ENCODE measurements around the gene KPNB1.
A peak's percentile ranks its signal among the peaks of the same experiment; 100 is the strongest.

The KPNB1 gene

DNA sequence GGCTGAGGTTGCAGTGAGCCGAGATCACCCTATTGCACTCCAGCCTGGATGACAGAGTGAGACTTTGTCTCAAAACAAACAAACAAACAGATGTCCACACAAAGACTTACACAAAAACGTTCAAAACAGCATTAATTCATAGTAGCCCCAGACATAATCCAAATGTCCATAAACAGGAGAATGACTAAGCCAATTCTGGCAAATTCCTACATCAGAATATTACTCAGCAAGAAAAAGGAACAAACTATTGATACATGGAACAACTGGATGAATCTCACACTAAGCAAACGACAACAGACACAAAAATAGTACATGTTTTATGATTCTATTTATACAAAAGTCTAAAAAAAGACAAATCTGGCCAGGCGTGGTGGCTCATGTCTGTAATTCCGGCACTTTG, 10.8 kb upstream of the KPNB1 start:
- no peak for DNase-seq

GRCh38 chr17:47640076-47640475, 9.6 kb upstream of the KPNB1 start:
- DNase-seq = no peak

- DNase-seq = no peak
These were observed 8.5 kb upstream of the KPNB1 start for GRCh38 chr17:47641202-47641601.

GRCh38 chr17:47643116-47643515, 6.6 kb upstream of the KPNB1 start:
- no peak for DNase-seq

DNA sequence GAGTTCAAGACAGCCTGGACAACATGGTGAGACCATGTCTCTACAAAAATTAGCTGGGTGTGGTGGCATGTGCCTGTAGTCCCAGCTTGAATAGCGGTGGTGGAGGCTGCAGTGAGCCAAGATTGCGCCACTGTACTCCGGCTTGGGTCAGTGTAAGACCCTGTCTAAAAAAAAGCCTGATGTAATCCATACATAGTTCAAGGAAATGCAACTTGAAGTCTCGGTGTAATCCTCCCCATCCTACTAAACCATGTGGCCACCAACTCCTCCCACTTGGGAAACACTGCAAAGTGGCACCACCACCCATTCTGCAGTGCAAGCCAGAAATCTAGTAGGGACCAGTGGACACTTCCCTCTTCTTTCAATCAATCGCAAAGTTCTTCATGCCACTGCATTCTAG, 5.4 kb upstream of the KPNB1 start:
- no peak for DNase-seq

DNA sequence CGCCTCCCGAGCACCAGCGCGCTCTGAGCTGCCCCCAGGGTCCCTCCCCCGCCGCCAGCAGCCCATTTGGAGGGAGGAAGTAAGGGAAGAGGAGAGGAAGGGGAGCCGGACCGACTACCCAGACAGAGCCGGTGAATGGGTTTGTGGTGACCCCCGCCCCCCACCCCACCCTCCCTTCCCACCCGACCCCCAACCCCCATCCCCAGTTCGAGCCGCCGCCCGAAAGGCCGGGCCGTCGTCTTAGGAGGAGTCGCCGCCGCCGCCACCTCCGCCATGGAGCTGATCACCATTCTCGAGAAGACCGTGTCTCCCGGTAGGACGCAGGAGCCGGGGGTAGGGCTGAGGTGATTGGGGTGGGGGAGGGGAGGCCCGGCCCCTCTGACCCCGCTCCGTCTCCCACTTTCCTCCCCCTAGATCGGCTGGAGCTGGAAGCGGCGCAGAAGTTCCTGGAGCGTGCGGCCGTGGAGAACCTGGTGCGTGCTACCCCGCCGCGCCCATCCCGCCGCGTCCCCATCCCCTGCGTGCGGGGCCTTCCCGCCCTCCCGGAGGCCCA, 329 bp downstream of the KPNB1 start:
- DNase-seq = peak; percentile 57

DNA sequence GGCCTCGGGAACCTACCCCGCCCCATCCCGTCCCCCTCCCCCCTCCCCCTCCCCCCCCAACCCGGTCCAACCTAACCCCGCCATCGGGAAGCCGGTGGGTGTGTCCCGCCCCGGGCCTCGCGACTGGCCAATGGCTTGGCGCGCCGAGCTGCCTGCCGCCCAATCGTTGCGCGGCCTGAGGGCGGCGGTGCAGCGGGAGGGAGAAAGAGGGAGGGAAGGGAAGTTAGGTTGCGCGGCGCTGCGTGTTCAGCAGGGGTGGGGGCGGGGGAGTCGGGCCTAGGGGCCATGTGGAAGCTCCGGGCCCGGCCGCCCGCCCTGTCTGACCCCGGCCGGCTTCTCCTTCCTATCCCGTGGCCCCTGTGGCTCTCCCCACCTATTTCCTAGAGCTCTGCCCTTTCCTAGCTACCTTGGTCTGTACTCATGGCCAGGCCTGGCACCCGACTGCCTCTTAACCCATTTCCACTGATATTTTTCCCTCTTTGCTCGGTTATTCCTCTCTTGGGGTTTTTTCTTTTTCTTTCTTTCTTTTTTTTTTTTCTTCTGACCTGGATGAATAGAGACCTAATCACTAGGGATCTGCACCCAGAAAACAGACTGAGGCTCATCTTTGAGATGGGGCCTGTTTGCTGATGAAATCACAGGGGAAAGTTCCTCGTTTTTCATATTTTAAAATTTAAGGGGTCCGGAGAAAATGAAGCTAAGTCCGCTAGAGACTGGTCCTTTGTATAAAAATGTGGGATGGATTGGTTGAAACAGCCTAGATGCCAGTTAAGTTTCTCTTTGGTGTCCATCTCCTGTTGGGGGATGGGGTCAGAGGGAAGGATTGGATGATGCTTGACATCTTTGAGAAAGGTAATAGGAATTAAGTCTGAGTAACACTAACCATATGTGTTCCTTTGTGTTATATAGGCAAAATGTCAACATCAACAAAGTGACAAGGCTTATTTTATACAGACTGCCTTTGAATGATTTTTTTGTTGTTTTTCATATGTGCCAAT, 1.1 kb downstream of the KPNB1 start:
- DNase-seq = peak; percentile 93

GRCh38 chr17:47651704-47652103, 2.0 kb downstream of the KPNB1 start:
- DNase-seq = no peak

- DNase-seq = no peak
These were observed 2.9 kb downstream of the KPNB1 start for GRCh38 chr17:47652570-47652969.

DNA sequence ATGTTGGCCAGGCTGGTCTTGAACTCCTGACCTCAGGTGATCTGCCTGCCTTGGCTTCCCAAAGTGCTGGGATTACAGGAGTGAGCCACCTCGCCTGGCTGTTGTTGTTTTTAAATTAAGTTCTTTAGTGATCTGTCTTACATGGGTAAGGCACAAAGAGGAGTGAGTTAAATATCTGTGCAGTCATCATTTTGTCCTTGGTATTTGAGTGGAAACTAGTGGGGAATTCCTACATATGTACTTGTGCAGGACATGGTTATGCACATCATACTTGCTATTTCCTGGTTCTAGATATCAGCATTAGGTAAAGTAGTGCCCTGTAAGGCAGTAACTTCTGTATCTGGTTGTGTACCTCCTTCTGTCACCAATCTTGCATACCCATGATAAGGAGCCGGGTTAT, 3.7 kb downstream of the KPNB1 start:
- DNase-seq = no peak

DNA sequence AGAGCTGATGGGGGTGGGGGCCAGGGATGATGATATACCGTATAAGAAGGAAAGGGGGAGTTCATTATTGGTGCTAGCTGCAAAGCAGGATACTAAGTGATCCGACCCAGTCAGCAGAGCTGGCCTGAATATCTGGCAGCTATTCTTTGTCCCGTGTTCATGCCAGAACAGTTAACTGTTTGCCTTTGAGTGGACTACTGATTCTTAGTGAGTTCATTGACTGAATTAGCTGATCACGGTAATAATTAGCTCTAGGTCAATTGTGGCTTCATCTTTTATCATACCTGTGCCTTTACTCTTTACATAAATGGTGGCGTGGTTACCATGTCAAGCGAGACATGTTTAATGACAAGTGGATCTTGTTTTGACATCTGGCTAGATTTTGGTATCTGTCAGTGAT, 5.3 kb downstream of the KPNB1 start:
- no peak for DNase-seq

DNA sequence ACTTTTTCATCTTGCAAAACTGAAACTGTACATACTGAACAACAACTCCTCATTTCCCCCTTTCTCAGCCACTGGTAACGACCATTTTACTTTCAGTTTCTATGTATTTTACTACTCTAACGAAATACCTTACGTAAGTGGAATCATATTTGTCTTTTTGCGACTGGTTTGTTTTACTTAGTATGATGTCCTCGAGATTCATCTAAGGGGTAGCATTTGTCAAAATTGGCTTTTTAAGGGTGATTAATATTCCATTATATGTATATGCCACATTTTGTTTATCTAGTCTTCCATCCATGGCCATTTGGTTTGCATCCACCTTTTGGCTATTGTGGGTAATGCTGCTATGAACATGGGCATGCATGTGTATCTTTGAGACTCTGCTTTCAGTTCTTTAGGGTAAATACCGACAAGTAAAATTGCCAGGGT, 10.4 kb downstream of the KPNB1 start:
- no peak for DNase-seq

GRCh38 chr17:47663912-47664623, 14.3 kb downstream of the KPNB1 start:
- DNase-seq = peak; percentile 61

- DNase-seq = no peak
These were observed 14.9 kb downstream of the KPNB1 start for GRCh38 chr17:47664624-47664941.

DNA sequence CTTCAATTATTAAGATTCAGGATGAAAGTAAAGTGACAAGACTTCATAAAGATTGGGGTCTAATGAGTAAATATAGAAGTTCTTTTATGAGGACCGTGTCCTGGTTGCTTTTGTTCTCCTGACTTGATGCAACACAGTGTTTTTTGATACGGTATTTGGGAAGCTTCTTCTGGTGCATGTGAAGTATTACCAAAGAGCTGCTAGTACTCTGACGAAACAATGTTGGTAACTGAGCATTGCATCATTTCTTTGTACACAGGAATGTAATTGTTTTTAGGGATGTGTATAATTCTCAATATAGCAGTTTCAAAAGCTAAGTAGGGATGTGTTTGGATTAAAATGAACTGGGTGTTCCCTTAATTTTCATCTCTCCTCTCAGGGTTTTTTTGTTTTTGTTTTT, 15.9 kb downstream of the KPNB1 start:
- DNase-seq = no peak

GRCh38 chr17:47669081-47669480, 19.4 kb downstream of the KPNB1 start:
- no peak for DNase-seq

GRCh38 chr17:47670064-47670463, 20.3 kb downstream of the KPNB1 start:
- no peak for DNase-seq

DNA sequence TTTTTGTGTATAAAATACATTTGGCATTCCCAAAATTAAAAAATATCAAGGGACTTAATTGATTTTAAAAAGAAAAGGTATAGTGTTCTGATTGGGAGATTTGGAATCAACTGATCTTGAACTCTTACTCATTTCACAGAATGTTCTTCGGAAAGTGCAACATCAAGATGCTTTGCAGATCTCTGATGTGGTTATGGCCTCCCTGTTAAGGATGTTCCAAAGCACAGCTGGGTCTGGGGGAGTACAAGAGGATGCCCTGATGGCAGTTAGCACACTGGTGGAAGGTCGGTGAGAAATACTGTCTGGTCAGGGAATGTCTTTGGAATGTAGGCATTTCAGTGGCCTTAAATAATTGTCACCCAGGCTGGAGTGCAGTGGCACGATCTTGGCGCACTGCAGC, 24.8 kb downstream of the KPNB1 start:
- no peak for DNase-seq

GRCh38 chr17:47675380-47676198, 25.9 kb downstream of the KPNB1 start:
- DNase-seq = no peak

- DNase-seq = no peak
These were observed 26.4 kb downstream of the KPNB1 start for GRCh38 chr17:47676199-47676472.

DNA sequence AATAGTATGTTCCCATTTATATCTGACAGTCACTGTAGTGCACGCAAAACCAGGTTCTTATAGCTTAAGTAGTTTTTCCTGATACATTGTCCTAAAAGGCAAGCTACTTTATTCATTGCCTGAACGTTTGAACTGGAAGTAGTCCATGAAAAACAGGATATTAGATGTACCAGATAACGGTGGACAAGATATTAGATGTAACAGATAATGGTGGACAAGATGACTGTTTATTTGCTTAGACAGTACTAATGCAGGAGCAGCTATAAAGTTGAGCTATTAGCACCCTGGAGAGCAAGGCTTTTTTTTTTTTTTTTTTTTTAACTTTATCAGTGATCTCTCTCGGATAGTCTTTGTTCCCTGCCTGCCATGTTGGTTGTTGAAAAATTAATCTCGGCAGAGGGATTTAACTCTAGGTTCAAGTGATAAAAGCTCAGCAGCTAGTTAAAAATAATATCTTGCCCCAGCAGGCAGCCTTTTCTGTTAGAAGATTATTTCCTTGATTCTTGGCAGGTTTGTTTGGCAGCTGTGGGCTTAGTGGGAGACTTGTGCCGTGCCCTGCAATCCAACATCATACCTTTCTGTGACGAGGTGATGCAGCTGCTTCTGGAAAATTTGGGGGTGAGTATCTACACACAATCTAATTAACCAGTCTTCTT, 26.9 kb downstream of the KPNB1 start:
- no peak for DNase-seq

- DNase-seq = no peak
These were observed 28.5 kb downstream of the KPNB1 start for GRCh38 chr17:47678196-47678595.

- DNase-seq = no peak
These were observed 32.4 kb downstream of the KPNB1 start for GRCh38 chr17:47682138-47682537.

All from NCI-H510A treated with DMSO at 0.1 percent for 48 hours (cell line).